ENCODE results near the gene SLC24A3.

The SLC24A3 gene

DNA sequence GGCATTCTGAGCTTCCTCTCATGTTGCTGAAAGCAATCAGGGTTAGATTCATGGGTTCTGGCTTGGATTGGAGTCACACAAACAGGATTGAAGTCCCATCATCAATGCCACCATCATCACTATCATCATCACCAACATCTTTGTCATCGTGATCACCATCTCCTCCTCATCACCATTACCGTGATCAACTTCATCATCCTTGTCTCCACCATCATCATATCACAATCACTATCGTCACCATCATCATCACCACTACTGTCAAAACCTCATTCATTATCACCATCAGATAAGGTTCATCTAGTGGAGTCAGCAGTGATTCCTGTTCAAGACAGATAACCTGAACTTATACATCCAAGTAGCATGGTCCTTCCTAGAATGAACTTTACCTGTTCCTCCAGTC lies 351.8 kb downstream of the SLC24A3 start:
- no peak for ATAC-seq
- no peak for TF ChIP-seq CSDC2 (CRISPR knock-in tag; IDR thresholded peaks at IDR 0.05)
- TF ChIP-seq, protein P1, sequence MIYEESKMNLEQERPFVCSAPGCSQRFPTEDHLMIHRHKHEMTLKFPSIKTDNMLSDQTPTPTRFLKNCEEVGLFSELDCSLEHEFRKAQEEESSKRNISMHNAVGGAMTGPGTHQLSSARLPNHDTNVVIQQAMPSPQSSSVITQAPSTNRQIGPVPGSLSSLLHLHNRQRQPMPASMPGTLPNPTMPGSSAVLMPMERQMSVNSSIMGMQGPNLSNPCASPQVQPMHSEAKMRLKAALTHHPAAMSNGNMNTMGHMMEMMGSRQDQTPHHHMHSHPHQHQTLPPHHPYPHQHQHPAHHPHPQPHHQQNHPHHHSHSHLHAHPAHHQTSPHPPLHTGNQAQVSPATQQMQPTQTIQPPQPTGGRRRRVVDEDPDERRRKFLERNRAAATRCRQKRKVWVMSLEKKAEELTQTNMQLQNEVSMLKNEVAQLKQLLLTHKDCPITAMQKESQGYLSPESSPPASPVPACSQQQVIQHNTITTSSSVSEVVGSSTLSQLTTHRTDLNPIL (CRISPR knock-in tag; IDR thresholded peaks at IDR 0.05; ENCODE audit: low read depth): no peak
- no peak for TF ChIP-seq ZFP3 (CRISPR knock-in tag; IDR thresholded peaks at IDR 0.05)
- TF ChIP-seq ZNF8 (CRISPR knock-in tag; IDR thresholded peaks at IDR 0.05): no peak
- no peak for TF ChIP-seq ZC3H10 (CRISPR knock-in tag; IDR thresholded peaks at IDR 0.05)

GRCh38 chr20:19565736-19566135 lies 353.3 kb downstream of the SLC24A3 start:
- ATAC-seq: no peak
- TF ChIP-seq ZFP30 (CRISPR knock-in tag; IDR thresholded peaks at IDR 0.05) (no peak), ZNF565 (CRISPR knock-in tag; conservative IDR thresholded peaks at IDR 0.05; ENCODE audit: low read depth) (no peak), OSR1 (CRISPR knock-in tag; IDR thresholded peaks at IDR 0.05) (no peak), ZC3H10 (CRISPR knock-in tag; IDR thresholded peaks at IDR 0.05) (no peak), BACH2 (CRISPR knock-in tag; IDR thresholded peaks at IDR 0.05; ENCODE audit: borderline replicate concordance) (no peak), CSRNP3 (CRISPR knock-in tag; IDR thresholded peaks at IDR 0.05) (no peak)

- ATAC-seq: no peak
- TF ChIP-seq, protein P1 (CRISPR knock-in tag; IDR thresholded peaks at IDR 0.05; ENCODE audit: low read depth): no peak
- TF ChIP-seq OSR1 (CRISPR knock-in tag; IDR thresholded peaks at IDR 0.05) (no peak), GLIS3 (CRISPR knock-in tag; IDR thresholded peaks at IDR 0.05) (no peak), ZFP3 (CRISPR knock-in tag; IDR thresholded peaks at IDR 0.05) (no peak), CSDC2 (CRISPR knock-in tag; IDR thresholded peaks at IDR 0.05) (no peak), ZNF8 (CRISPR knock-in tag; IDR thresholded peaks at IDR 0.05) (no peak), ARNTL (CRISPR knock-in tag; IDR thresholded peaks at IDR 0.05; ENCODE audit: borderline replicate concordance, low read depth) (no peak), ZNF565 (CRISPR knock-in tag; conservative IDR thresholded peaks at IDR 0.05; ENCODE audit: low read depth) (no peak), TCF4 (CRISPR knock-in tag; IDR thresholded peaks at IDR 0.05; ENCODE audit: borderline replicate concordance) (no peak), SNAI2 (CRISPR knock-in tag; IDR thresholded peaks at IDR 0.05) (no peak)
These were observed 353.9 kb downstream of the SLC24A3 start for GRCh38 chr20:19566226-19566945.

DNA sequence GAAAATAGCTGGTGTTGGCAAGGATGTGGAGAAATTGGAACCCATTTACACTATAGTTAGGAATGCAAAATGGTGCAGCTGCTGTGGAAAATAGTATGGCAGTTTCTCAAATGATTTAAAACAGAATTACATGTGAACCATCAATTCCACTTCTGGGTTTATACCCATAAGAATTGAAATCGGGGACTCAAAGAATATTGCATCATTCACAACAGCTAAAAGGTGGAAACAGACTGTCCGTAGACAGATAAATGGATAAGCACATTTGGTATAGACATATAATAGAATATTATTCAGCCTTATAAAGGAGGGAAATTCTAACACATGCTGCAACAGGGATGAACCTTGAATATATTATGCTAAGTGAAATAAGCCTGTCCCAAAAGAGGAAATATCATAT lies 355.7 kb downstream of the SLC24A3 start:
- ATAC-seq: no peak
- TF ChIP-seq CSDC2 (CRISPR knock-in tag; IDR thresholded peaks at IDR 0.05) (no peak), ZNF8 (CRISPR knock-in tag; IDR thresholded peaks at IDR 0.05) (no peak), ZC3H10 (CRISPR knock-in tag; IDR thresholded peaks at IDR 0.05) (no peak), TSHZ2 (CRISPR knock-in tag; IDR thresholded peaks at IDR 0.05) (no peak), POU6F1 (CRISPR knock-in tag; IDR thresholded peaks at IDR 0.05; ENCODE audit: borderline replicate concordance, low read depth) (no peak), OSR1 (CRISPR knock-in tag; IDR thresholded peaks at IDR 0.05) (no peak), PPARA (CRISPR knock-in tag; IDR thresholded peaks at IDR 0.05; ENCODE audit: borderline replicate concordance) (no peak), TCF4 (CRISPR knock-in tag; IDR thresholded peaks at IDR 0.05; ENCODE audit: borderline replicate concordance) (no peak), BACH2 (CRISPR knock-in tag; IDR thresholded peaks at IDR 0.05; ENCODE audit: borderline replicate concordance) (no peak), ZNF70 (CRISPR knock-in tag; IDR thresholded peaks at IDR 0.05) (no peak), TOX (CRISPR knock-in tag; IDR thresholded peaks at IDR 0.05; ENCODE audit: borderline replicate concordance) (no peak), ZFP3 (CRISPR knock-in tag; IDR thresholded peaks at IDR 0.05) (no peak)
- TF ChIP-seq, protein P1 (CRISPR knock-in tag; IDR thresholded peaks at IDR 0.05; ENCODE audit: low read depth): no peak
